Measurements from ENCODE around the gene SLC25A10.

Gene SLC25A10

GRCh38 chr17:81682565-81683207, 29.4 kb upstream of the SLC25A10 start:
- TF ChIP-seq CTCF (IDR thresholded peaks at IDR 0.05) = no peak
- DNase-seq (ENCODE audit: low spot score) = no peak
- Histone ChIP-seq H3K27ac (peak overlapping the region in 1 of 2 donors; percentile 92), H3K4me3 (peak overlapping the region; percentile 98)

- no peak for TF ChIP-seq CTCF (IDR thresholded peaks at IDR 0.05)
- H3K4me3 ChIP-seq = peak overlapping the region; percentile 98
- H3K27ac ChIP-seq = peak overlapping the region; percentile 83 to 92
- DNase-seq (ENCODE audit: low spot score) = no peak
These were observed 28.9 kb upstream of the SLC25A10 start for GRCh38 chr17:81683208-81683583.

GRCh38 chr17:81683584-81684441, 28.3 kb upstream of the SLC25A10 start, which contains the start of the genes ARL16 and HGS:
Gene ARL16 (minus strand): TSS chr17:81683797. CDS start chr17:81683753, 44 bp downstream.
Gene HGS (plus strand): TSS chr17:81684011. CDS start chr17:81684067, 56 bp downstream.
- no peak for TF ChIP-seq CTCF (IDR thresholded peaks at IDR 0.05)
- peak within 1 kb of the TSS; percentile 98 for H3K4me3 ChIP-seq
- peak within 1 kb of the TSS; percentile 83 to 92 for H3K27ac ChIP-seq
- DNase-seq (ENCODE audit: low spot score) = peak; percentile 98

GRCh38 chr17:81684442-81684911, 27.6 kb upstream of the SLC25A10 start:
- peak overlapping the region; percentile 83 to 92 for H3K27ac ChIP-seq
- no peak for TF ChIP-seq CTCF (IDR thresholded peaks at IDR 0.05)
- DNase-seq (ENCODE audit: low spot score) = no peak
- peak overlapping the region; percentile 98 for H3K4me3 ChIP-seq

GRCh38 chr17:81685108-81685507, 27.0 kb upstream of the SLC25A10 start:
- TF ChIP-seq CTCF (IDR thresholded peaks at IDR 0.05) = no peak

GRCh38 chr17:81686614-81687013, 25.5 kb upstream of the SLC25A10 start:
- H3K4me3 ChIP-seq = no peak overlapping the region
- no peak overlapping the region for H3K27ac ChIP-seq
- TF ChIP-seq CTCF (IDR thresholded peaks at IDR 0.05) = no peak
- DNase-seq (ENCODE audit: low spot score) = no peak

More at GRCh38 chr17:81685108-81685507, 27.0 kb upstream of the SLC25A10 start:
- no peak for DNase-seq (ENCODE audit: low spot score)
- Histone ChIP-seq H3K4me3 (peak overlapping the region; percentile 98), H3K27ac (no peak overlapping the region)
